GM23338 (cell line): ENCODE measurements around the gene KRT9. TPM values are rescaled to one million over a fixed set of nuclear protein-coding genes. Genes with fewer than 3 reads are reported as not detected.
"Not testable (repeated sequence)": the region's sequence is repeated elsewhere in the genome, so short reads cannot be mapped to it uniquely, and the experiment has no call there.

Experiments
- ATAC-seq: fragments of 200-7000 bp; cut with Tn5 transposase; 3 replicates; pipeline ENCODE4 v1.9.1; 2020
- DNase-seq: peaks from one replicate; pipeline ENCODE4 v3.0.0-alpha.2; 2015; ENCODE audit warnings: low spot score
- H2AFZ ChIP-seq: fragments of 200-600 bp; sonication (generic); 2 replicates; pipeline ENCODE4 v1.8.0; 2016; ENCODE audit warnings: antibody characterized with exemption, mild to moderate bottlenecking, moderate library complexity
- H3F3A ChIP-seq: fragments of 200-600 bp; sonication (generic); replicated peaks from 2 replicates; pipeline ENCODE4 v1.8.0; 2017; ENCODE audit warnings: antibody characterized with exemption, mixed run types, low read depth
- H3K27ac ChIP-seq: fragments of 200-600 bp; sonication (generic); 2 replicates; pipeline ENCODE4 v1.6.1; 2016; ENCODE audit warnings: low read depth
- H3K27me3 ChIP-seq: fragments of 200-600 bp; sonication (generic); 2 replicates; pipeline ENCODE4 v1.8.0; 2016; ENCODE audit warnings: mild to moderate bottlenecking, mixed run types, moderate library complexity; ENCODE audit not compliant: insufficient read depth
- H3K36me3 ChIP-seq: fragments of 200-600 bp; sonication (generic); 2 replicates; pipeline ENCODE4 v1.8.0; 2016; ENCODE audit warnings: mild to moderate bottlenecking; ENCODE audit not compliant: insufficient read depth
- H3K4me1 ChIP-seq: fragments of 200-600 bp; sonication (generic); 2 replicates; pipeline ENCODE4 v1.8.0; 2016; ENCODE audit warnings: mild to moderate bottlenecking, moderate library complexity; ENCODE audit not compliant: insufficient read depth
- H3K4me2 ChIP-seq: fragments of 200-600 bp; sonication (generic); 2 replicates; pipeline ENCODE4 v1.7.1; 2017; ENCODE audit warnings: mixed run types
- H3K4me3 ChIP-seq: fragments of 200-600 bp; sonication (generic); 2 replicates; pipeline ENCODE4 v1.6.1; 2016; ENCODE audit warnings: mixed run types
- H3K79me2 ChIP-seq: fragments of 200-600 bp; sonication (generic); replicated peaks from 2 replicates; pipeline ENCODE4 v1.8.0; 2017; ENCODE audit warnings: mild to moderate bottlenecking; ENCODE audit not compliant: insufficient read depth
- H3K9me2 ChIP-seq: fragments of 200-600 bp; sonication (generic); 2 replicates; pipeline ENCODE4 v1.8.0; 2017; ENCODE audit not compliant: insufficient read depth
- H4K20me1 ChIP-seq: fragments of 200-600 bp; sonication (generic); replicated peaks from 2 replicates; pipeline ENCODE4 v1.8.0; 2017; ENCODE audit warnings: mild to moderate bottlenecking; ENCODE audit not compliant: insufficient read depth
- H3K27ac Mint-ChIP-seq: 2 replicates; pipeline ENCODE4 v1.8.0; 2020; ENCODE audit warnings: inconsistent platforms, mild to moderate bottlenecking, moderate library complexity, mixed read lengths
- H3K27me3 Mint-ChIP-seq: 3 replicates; pipeline ENCODE4 v1.8.0; 2022; ENCODE audit warnings: low read depth, mild to moderate bottlenecking, moderate library complexity, mixed read lengths, inconsistent platforms; ENCODE audit not compliant: insufficient read depth, poor library complexity
- H3K36me3 Mint-ChIP-seq: 3 replicates; pipeline ENCODE4 v1.8.0; 2021; ENCODE audit warnings: low read depth, mild to moderate bottlenecking, inconsistent platforms, moderate library complexity, mixed read lengths
- H3K4me1 Mint-ChIP-seq: 3 replicates; pipeline ENCODE4 v1.8.0; 2020; ENCODE audit warnings: mild to moderate bottlenecking, inconsistent platforms, mixed read lengths
- H3K4me3 Mint-ChIP-seq: 3 replicates; pipeline ENCODE4 v1.8.0; 2021; ENCODE audit warnings: moderate library complexity, mild to moderate bottlenecking, inconsistent platforms, mixed read lengths
- H3K9me3 Mint-ChIP-seq: 3 replicates; pipeline ENCODE4 v1.8.0; 2020; ENCODE audit warnings: moderate library complexity, mild to moderate bottlenecking, inconsistent platforms, mixed read lengths
- EZH2 ChIP-seq: fragments of 200-600 bp; sonication (generic); IDR thresholded peaks from one replicate; pipeline ENCODE4 v1.8.0; 2017; ENCODE audit warnings: antibody characterized with exemption, mild to moderate bottlenecking, low read depth; ENCODE audit not compliant: unreplicated experiment
- EZH2phosphoT487 ChIP-seq: fragments of 200-600 bp; sonication (generic); IDR thresholded peaks from one replicate; pipeline ENCODE4 v1.8.1; 2018; ENCODE audit warnings: antibody characterized with exemption; ENCODE audit not compliant: unreplicated experiment
- JUNB ChIP-seq: IDR thresholded peaks from one replicate; pipeline ENCODE4 v1.6.1; 2016; ENCODE audit warnings: antibody characterized with exemption; ENCODE audit not compliant: unreplicated experiment
- NANOG ChIP-seq: IDR thresholded peaks from 2 replicates; pipeline ENCODE4 v1.6.1; 2016; ENCODE audit warnings: antibody characterized with exemption, borderline replicate concordance
- ZNF114 ChIP-seq: fragments of 250-450 bp; sonication (Bioruptor Pico); IDR thresholded peaks from 2 replicates; pipeline ENCODE4 v1.5.0; 2020; ENCODE audit warnings: mild to moderate bottlenecking, moderate library complexity
- ZNF331 ChIP-seq: fragments of 250-450 bp; sonication (Bioruptor Pico); IDR thresholded peaks from 2 replicates; pipeline ENCODE4 v1.5.0; 2020; ENCODE audit warnings: low read depth, mild to moderate bottlenecking, moderate library complexity
- polyA plus RNA-seq: library from polyadenylated mRNA; unstranded; fragments of >200 nt; fragmentation: Nextera tagmentation; extraction: Ambion mirVana; gene quantifications from 2 replicates; pipeline ENCODE4 v1.2.1, GENCODE V29; 2016
- total RNA-seq: library from RNA; depleted of rRNA; stranded (reverse); fragments of >200 nt; shearing (Covaris generic); gene quantifications from 2 replicates; pipeline ENCODE4 v1.2.3, GENCODE V29; 2014
- TF ChIP-seq, protein P1 (sequence below): fragments of 250-450 bp; sonication (Bioruptor Pico); IDR thresholded peaks from 2 replicates; pipeline ENCODE4 v1.5.0; 2020; ENCODE audit warnings: mild to moderate bottlenecking, moderate library complexity
- TF ChIP-seq, protein P2 (sequence below), 2 experiments: fragments of 200-600 bp in 1 of 2; sonication (generic) in 1 of 2; conservative IDR thresholded peaks; 2 replicates each; pipeline versions ENCODE4 v1.5.1 to v1.6.1; 2016 to 2017; ENCODE audit warnings: antibody characterized with exemption in 2 of 2, low read depth in 2 of 2, mild to moderate bottlenecking in 2 of 2, moderate library complexity in 1 of 2

Gene KRT9
- total and polyA plus RNA-seq, 2 experiments from 2014 or later = not detected

DNA sequence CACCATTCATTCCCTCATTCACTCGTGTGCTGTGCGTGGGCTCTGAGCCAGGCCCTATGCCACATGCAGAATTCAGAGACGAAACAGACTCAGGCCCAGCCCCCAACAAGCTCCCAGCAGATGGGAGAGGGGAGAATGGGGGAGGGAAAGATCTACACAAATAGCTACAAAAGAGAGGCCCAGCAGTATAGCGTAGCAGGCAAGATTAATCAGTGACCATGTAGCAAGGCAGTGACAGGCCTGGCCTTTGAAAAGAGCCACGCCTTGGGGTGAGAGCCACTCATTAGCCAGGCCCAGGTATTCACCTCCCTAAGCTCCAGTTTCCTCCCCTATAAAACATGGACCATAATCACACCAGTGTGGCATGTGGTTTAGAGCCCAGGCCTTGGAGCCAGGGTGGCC lies 27.4 kb downstream of the KRT9 start (continued):
- TF ChIP-seq, protein P1, sequence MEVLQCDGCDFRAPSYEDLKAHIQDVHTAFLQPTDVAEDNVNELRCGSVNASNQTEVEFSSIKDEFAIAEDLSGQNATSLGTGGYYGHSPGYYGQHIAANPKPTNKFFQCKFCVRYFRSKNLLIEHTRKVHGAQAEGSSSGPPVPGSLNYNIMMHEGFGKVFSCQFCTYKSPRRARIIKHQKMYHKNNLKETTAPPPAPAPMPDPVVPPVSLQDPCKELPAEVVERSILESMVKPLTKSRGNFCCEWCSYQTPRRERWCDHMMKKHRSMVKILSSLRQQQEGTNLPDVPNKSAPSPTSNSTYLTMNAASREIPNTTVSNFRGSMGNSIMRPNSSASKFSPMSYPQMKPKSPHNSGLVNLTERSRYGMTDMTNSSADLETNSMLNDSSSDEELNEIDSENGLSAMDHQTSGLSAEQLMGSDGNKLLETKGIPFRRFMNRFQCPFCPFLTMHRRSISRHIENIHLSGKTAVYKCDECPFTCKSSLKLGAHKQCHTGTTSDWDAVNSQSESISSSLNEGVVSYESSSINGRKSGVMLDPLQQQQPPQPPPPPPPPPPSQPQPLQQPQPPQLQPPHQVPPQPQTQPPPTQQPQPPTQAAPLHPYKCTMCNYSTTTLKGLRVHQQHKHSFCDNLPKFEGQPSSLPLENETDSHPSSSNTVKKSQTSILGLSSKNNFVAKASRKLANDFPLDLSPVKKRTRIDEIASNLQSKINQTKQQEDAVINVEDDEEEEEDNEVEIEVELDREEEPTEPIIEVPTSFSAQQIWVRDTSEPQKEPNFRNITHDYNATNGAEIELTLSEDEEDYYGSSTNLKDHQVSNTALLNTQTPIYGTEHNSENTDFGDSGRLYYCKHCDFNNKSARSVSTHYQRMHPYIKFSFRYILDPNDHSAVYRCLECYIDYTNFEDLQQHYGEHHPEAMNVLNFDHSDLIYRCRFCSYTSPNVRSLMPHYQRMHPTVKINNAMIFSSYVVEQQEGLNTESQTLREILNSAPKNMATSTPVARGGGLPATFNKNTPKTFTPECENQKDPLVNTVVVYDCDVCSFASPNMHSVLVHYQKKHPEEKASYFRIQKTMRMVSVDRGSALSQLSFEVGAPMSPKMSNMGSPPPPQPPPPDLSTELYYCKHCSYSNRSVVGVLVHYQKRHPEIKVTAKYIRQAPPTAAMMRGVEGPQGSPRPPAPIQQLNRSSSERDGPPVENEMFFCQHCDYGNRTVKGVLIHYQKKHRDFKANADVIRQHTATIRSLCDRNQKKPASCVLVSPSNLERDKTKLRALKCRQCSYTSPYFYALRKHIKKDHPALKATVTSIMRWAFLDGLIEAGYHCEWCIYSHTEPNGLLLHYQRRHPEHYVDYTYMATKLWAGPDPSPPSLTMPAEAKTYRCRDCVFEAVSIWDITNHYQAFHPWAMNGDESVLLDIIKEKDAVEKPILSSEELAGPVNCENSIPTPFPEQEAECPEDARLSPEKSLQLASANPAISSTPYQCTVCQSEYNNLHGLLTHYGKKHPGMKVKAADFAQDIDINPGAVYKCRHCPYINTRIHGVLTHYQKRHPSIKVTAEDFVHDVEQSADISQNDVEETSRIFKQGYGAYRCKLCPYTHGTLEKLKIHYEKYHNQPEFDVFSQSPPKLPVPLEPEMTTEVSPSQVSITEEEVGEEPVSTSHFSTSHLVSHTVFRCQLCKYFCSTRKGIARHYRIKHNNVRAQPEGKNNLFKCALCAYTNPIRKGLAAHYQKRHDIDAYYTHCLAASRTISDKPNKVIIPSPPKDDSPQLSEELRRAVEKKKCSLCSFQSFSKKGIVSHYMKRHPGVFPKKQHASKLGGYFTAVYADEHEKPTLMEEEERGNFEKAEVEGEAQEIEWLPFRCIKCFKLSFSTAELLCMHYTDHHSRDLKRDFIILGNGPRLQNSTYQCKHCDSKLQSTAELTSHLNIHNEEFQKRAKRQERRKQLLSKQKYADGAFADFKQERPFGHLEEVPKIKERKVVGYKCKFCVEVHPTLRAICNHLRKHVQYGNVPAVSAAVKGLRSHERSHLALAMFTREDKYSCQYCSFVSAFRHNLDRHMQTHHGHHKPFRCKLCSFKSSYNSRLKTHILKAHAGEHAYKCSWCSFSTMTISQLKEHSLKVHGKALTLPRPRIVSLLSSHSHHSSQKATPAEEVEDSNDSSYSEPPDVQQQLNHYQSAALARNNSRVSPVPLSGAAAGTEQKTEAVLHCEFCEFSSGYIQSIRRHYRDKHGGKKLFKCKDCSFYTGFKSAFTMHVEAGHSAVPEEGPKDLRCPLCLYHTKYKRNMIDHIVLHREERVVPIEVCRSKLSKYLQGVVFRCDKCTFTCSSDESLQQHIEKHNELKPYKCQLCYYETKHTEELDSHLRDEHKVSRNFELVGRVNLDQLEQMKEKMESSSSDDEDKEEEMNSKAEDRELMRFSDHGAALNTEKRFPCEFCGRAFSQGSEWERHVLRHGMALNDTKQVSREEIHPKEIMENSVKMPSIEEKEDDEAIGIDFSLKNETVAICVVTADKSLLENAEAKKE (CRISPR knock-in tag) = no peak
- TF ChIP-seq ZNF114 (CRISPR knock-in tag) = no peak
- no peak for TF ChIP-seq EZH2
- TF ChIP-seq, protein P2, sequence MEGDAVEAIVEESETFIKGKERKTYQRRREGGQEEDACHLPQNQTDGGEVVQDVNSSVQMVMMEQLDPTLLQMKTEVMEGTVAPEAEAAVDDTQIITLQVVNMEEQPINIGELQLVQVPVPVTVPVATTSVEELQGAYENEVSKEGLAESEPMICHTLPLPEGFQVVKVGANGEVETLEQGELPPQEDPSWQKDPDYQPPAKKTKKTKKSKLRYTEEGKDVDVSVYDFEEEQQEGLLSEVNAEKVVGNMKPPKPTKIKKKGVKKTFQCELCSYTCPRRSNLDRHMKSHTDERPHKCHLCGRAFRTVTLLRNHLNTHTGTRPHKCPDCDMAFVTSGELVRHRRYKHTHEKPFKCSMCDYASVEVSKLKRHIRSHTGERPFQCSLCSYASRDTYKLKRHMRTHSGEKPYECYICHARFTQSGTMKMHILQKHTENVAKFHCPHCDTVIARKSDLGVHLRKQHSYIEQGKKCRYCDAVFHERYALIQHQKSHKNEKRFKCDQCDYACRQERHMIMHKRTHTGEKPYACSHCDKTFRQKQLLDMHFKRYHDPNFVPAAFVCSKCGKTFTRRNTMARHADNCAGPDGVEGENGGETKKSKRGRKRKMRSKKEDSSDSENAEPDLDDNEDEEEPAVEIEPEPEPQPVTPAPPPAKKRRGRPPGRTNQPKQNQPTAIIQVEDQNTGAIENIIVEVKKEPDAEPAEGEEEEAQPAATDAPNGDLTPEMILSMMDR (conservative IDR thresholded peaks at IDR 0.05; ENCODE audit: low read depth in 2 of 2) = no peak
- no peak for TF ChIP-seq JUNB
- TF ChIP-seq EZH2phosphoT487 = no peak
- TF ChIP-seq ZNF331 = no peak
- no peak for TF ChIP-seq NANOG

DNA sequence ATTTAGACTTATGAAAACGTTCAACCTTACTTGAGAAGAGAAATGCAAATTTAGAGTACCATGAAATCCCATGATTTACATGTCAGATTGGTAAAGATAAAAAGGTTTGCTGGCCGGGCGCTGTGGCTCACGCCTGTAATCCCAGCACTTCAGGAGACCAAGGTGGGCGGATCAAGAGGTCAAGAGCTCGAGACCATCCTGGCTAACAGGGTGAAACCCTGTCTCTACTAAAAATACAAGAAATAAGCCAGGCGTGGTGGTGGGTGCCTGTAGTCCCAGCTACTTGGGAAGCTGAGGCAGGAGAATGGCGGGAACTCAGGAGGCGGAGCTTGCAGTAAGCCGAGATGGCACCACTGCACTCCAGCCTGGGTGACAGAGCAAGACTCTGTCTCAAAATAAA lies 29.1 kb downstream of the KRT9 start:
- not testable (repeated sequence) for ATAC-seq, H3K9me3 Mint-ChIP-seq, H4K20me1 ChIP-seq, H3K9me2 ChIP-seq, H3K36me3 ChIP-seq, H3K4me3 Mint-ChIP-seq, H3K27ac ChIP-seq, H3F3A ChIP-seq, H2AFZ ChIP-seq, H3K27ac Mint-ChIP-seq, H3K27me3 ChIP-seq, H3K79me2 ChIP-seq, H3K4me2 ChIP-seq, H3K4me3 ChIP-seq, DNase-seq, H3K36me3 Mint-ChIP-seq
- Mint-ChIP-seq H3K4me1 (peaks cover 32% of the 10 kb centered on the region), H3K27me3 (peaks cover 14% of the 10 kb centered on the region)
- peaks cover 13% of the 10 kb centered on the region for H3K4me1 ChIP-seq
